HS-27A (cell line): Measurements from ENCODE around the gene LRP11.
"Not testable (repeated sequence)": the region's sequence is repeated elsewhere in the genome, so short reads cannot be mapped to it uniquely, and the experiment has no call there.

Source experiments
- DNase-seq: peaks from one replicate; pipeline ENCODE4 v3.0.0-alpha.2; 2012; ENCODE audit warnings: low read depth, missing footprints

LRP11 gene, protein sequence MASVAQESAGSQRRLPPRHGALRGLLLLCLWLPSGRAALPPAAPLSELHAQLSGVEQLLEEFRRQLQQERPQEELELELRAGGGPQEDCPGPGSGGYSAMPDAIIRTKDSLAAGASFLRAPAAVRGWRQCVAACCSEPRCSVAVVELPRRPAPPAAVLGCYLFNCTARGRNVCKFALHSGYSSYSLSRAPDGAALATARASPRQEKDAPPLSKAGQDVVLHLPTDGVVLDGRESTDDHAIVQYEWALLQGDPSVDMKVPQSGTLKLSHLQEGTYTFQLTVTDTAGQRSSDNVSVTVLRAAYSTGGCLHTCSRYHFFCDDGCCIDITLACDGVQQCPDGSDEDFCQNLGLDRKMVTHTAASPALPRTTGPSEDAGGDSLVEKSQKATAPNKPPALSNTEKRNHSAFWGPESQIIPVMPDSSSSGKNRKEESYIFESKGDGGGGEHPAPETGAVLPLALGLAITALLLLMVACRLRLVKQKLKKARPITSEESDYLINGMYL

DNA sequence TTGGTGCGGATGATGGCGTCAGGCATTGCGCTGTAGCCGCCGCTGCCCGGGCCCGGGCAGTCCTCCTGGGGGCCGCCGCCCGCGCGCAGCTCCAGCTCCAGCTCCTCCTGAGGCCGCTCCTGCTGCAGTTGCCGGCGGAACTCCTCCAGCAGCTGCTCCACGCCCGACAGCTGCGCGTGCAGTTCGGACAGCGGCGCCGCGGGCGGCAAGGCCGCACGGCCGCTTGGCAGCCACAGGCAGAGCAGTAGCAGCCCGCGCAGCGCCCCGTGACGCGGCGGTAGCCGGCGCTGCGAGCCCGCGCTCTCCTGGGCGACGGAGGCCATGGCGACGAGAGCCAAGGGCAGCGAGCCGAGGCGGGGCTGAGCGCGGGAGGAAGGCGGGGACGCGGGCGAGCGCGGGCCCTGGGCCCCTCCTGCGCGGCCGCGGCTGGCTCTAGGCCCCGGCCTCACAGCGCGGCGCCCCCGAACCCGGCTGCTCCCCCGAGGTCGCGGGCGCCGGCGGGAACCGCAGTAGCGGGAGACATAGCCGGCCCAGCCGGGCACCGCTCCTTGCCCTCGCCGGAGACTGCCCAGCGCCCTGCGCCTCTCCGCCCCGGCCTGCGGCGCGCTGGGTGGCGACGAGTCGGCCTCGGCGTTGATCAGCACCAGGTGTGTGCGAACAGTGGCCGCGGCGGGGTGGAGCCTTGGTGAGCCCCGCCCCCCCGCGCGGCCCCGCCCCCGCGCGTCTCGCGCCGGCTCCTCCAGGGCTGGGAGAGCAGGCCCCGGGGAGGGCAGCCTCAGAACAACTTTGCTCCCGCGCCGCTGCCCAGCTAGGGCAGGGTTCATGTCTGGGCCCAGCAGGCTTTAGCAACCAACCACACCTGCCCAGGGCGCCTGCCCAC, at the start of gene LRP11:
Gene LRP11, minus strand, starts transcription at position 662 of the 880 bp plus-strand sequence. Its CDS starts 339 bp downstream, at position 323.
- DNase-seq = peak; percentile 64

DNA sequence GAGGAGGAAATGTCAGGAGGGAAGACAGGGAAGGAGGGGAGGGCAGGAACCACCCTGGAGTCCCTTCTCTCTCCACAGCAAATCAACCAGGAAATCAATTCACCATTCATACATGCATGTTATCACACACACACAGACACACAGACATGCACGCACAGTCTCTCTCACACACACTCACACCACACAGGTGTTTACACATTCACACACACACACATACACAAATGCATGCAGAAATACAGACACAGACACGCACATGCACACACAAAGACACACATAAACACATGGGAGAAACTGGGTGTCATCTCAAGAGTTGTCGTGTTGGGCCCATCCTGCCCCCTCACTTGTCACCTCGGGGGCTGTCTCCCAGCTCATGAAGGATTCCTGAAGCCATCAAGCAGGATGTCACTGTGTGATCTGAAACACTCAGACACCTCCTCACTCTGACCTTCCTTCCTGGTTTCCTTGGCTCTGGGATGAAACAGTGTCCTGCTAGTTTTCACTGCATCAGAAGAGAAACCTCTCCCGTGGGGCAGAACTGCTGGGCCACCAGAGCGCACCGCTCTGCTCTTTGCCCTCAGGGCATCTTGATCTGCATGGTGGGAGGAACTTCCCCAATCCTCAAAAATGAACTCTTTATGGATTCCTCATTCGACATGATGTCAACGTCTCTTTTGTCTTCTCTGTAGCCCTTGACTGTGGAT, 49.5 kb upstream of the LRP11 start:
- DNase-seq = no peak

DNA sequence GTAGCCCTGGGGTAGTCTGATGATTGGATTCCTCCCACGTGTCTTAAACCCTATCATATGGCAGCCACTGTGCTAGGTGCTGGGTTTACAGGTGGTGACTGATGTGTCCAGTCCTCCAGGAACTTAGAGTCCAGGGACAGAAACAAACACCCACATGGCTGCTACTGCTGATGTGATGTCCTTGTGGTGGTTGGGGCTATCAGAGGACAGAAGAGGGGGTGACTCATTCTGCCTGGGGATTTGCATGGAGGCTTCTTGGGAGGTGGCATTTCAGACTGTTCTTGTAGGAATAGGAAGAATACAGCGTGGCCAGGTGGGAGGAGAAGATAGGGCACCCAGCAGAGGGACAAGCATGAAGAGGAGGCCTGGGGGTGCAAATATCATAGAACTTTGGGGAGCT, 48.9 kb upstream of the LRP11 start:
- no peak for DNase-seq

DNA sequence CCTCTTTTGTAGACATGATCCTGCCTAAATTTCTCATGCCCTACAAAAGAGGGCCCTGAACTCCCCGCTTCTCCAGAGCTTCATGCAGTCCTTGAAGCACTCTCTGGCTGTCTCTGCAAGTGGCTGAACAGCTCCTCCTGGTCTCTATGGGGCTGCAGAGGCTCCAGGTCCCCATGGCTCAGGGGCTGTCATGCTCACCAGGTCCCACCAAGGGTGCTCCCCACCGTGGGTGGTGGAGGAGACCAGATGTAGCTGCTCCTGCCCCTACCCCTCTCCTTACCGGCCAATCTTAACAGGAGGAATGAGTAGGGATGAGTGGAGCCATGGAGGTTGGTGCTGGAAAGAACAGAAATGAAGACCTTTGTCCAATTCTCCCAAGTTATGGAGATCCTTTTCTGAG, 48.5 kb upstream of the LRP11 start:
- DNase-seq = not testable (repeated sequence)

DNA sequence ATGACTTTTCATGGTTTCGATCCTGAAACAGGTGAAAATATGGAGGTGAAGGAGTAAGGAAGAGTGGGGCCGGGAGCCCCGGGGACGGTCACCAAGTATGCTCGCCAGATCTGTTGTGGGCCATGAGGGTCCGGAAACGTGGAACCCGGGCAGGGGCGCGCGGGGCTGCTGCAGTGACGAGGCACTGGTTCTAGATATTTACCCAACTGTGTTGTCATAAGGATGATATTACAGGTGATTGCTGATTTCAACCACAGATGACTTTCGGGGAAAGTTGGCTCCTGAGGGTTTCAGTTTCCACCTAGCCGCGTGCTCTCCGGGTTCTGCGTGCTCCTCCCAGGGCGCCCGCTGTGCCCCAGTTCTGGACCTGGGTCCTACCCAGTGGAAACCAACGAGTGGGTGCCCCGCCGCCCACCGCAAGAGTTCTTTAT, 46.6 kb upstream of the LRP11 start:
- no peak for DNase-seq

DNA sequence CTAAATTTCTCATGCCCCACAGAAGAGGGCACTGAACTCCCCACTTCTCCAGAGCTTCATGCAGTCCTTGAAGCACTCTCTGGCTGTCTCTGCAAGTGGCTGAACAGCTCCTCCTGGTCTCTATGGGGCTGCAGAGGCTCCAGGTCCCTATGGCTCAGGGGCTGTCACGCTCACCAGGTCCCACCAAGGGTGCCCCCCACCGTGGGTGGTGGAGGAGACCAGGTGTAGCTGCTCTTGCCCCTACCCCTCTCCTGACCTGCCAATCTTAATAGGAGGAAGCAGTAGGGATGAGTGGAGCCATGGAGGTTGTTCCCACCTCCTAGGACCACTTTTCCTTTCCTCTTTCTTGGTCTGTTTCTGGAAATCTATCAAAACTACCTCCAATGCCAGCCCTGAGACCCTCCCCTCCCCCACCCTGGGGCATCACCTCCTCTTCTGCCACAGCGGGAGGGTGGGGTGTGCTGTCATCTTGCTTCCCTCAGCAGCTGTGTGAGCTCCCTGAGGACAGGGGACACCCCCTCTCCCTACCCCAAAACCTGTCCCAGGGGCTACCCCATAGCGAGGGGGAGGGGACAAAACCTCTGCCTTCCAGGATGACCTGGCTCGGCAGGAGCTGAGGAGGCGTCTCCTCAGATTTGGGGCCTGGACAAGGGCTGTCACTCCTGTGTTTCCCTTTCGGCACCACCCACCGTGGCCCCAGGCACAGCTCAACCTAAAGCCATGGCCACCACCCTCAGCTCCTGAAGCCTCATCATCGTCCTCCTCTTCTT, 45.7 kb upstream of the LRP11 start:
- DNase-seq = no peak

DNA sequence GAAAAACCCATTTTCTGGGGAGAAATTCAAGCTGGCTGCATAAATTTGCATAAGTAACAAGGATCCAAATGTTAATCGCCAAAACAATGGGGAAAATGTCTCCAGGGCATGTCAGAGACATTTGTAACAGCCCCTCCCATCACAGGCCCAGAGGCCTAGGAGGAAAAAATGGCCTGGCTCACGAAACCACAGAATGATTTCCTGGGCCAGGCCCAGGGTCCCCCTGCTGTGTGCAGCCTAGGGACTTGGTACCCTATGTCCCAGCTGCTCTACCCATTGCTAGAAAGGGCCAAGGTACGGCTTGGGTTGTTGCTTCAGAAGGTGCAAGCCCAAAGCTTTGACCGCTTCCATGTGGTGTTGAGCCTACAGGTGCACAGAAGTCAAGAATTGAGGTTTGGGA, 44.3 kb upstream of the LRP11 start:
- DNase-seq = not testable (repeated sequence)

DNA sequence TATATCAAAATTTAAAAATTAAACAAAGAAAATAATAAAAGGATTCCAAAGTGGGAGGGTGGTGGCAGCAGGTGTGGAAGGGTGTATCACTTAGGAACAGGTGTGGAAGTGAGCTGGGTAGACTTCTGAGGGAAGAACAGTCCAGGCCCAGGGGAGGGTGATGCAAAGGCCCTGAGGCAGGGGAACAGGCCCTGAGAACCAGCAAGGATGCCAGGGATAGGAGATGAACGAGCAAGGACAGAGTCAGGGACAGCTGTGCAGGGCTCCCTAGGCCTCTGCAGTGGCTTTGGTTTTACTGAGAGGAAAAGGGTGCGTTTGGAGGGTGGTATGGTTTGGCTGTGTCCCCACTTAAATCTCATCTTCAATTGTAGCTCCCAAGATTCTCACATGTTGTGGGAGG, 43.2 kb upstream of the LRP11 start:
- DNase-seq = no peak

DNA sequence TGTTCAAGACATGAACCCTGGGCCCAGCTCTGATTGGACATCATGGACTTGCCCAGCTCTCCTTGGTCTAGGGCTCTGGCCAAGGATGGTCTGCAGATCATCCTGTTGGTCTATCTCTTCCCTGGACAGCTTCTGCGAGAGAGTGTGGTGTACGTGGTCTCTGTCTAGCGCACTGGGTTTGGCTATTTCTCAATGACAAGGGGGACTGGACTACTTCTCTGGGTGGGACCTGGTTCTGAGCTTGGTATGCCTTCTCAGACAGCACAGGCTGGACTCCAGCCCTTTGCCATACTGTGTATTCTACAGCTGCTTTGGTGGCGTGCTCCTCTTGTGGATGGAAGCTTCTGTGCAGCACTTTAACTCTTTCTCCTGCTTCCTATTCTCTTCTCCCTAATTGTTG, 42.2 kb upstream of the LRP11 start:
- no peak for DNase-seq

DNA sequence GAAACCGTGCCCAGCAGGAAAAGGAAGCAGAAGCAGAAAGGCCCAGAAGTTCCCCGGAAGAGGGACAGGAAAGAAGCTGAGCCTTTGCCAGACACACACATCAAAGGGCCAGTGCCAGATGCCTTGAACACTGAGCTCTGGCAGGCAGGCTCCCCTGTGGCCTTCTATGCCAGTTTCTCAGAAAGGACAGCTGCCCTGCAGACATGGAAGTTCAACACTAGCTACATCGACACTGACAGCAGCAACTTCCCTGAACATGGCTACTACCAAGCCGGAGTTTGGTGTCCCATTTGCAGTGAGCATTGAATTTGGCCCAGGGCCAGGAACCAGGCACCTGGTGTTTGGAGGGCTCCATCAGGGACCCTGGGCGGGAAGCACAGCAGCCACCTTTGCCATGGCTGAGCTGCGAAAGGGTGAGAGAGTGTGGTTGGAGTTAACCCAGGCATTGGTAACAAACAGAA, 41.8 kb upstream of the LRP11 start:
- DNase-seq = no peak

DNA sequence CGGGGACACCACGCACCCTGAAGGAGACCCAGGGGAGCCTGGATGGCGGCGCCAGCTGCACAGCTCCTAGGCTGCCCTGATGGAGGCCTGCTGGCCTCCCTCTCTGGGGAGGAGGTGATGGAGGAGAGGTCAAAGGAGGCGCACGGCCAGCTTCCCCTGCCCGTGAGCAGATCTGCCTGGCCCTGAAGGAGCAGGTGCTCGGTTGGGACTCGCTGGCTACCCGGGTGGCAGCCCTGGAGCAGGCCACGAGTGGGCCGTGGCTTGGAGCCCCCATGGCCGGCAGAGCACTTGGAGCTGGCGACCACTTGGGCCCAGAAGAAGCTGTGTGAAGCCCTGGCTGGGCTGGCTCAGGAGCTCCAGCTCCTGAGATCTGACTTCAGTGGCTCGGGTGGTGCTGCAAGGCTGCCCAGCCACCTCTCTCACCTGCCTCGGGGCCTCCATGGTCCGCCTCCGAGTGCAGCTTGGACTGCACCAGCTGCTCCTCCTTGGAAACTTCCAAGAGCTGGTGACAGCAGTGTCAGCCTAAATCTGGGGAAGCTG, 41.3 kb upstream of the LRP11 start:
- DNase-seq = no peak

DNA sequence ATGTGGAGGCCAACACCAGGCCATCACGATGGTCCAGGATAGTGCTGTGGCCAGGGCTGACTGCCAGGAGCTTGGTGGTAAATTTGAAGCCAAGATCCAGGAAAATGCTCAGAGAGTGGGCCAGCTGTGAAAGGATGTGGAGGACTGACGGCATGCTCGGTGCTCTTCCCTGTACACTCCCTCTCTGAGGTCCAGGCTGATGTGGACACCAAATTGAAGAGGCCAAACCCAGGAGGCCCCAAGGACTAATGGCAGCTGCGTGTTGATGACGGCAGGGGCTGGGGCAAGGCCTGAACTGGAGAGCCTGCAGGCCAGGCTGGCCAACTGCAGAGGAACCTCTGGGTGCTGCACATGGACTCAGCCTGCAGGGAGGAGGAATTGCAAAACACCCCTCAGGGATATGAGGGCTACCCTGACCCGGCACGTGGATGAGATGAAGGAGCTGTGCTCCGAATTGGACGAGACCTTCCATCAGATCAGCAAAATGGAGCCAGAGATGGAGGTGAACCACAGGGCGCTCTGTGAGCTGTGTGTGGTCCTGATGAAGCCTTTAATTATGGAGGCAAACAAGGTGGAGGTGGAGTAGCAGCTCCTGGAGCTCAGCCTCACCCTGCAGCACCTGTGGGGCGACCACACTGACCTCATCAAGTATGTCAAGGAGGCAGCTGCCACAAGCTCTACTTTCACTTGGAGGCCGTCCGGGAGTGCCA, 40.7 kb upstream of the LRP11 start:
- no peak for DNase-seq

DNA sequence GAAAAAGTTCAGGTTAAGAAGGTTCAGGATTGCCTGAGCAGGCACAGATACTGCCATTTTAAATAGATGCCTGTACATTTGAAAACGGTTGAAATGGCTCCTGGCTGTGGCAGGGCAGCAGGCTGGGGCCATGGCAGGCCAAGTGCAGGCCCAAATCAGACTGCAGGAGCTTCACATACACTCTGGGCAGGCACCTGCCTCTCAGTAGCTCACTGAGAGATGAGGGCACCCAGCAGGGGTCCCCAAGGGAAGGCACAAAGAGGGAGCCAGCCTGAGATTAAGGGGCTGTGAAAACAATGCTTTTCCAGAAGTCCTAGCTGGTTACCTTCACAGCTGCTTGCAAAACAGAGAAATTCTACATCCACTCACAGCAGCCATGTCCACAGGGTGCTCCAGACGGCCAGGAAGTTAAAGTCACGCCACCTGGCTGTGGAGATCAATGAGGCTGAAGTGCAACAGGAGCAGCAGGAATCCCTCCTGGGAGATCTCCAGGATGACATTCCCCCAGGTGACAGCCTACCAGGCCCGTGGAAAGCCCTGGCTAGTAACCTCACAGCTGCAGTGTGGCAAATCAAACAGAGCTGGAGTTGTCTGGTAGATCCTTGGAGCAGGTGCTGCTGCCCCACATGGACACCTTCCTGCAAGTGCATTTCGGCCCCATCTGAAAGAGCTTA, 39.9 kb upstream of the LRP11 start:
- DNase-seq = no peak

DNA sequence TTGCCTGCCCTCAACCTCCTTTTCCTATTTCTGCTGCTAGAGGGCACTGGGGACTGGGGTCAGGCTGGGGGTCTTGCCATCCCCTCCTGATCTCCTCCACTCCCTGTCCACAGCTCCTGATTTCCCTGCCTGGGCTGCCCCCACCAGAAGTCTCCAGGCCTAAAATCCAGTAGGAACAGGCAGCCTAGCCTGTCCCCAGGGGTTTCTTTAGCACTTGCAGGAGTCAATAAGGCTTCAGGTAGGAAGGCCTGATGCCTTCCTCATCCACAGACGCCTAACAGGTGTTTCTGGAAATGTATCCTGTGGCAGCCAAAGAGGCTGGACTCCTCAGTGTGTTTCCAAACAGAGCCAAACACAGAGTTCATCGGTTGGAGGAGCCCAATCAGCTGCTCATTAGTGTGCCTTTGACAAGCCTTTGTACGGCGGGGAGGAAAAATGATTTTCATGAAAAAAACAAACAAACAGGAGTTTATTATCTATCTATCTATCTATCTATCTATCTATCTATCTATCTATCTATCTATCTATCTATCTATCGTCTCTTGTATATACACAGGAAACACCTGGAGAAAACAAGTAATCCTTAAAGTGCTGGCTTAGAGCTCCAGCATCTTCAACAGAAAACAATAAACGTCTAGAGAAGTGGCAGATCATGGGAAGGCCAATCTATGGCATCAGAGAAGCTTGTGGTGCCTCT, 37.4 kb upstream of the LRP11 start:
- no peak for DNase-seq

DNA sequence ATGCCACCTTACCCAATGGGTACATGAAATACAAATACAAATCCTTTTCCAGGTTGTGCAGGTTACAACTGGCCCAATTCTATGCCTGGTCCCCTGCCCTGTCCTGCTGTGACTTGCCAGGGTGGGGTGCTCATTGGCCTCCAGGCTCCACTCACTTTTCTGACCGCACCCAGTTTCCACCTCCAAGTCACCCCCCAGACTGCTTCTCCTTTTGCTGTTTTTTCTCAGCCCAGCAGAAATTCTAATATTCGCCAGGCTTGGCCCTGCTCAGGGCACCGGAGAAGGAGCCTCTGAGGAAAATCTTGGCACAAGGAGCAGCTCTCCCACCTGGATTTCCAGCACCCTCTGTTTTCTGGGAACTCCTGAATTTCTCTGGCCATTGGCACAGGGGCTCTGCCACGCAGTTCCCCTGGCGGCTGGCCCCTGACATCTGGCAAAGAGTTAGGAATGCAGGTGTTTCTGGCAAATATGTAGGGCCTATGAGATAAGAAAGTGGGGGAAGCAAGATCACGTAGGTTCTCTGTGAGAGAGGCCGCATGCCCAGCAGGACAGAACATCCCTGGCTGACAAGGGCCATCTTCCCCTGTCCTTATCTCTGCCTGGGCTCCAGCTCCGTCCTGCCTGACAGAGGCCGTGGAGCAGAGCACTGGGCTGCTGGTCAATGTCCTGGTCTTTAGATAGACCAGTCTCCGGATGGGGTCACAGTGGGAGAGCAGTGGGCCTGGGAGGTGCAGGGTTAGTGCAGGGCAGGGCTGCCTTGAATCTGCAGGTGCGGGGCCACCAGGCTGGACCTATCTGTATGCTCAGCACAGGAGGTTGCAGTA, 36.7 kb upstream of the LRP11 start:
- no peak for DNase-seq

DNA sequence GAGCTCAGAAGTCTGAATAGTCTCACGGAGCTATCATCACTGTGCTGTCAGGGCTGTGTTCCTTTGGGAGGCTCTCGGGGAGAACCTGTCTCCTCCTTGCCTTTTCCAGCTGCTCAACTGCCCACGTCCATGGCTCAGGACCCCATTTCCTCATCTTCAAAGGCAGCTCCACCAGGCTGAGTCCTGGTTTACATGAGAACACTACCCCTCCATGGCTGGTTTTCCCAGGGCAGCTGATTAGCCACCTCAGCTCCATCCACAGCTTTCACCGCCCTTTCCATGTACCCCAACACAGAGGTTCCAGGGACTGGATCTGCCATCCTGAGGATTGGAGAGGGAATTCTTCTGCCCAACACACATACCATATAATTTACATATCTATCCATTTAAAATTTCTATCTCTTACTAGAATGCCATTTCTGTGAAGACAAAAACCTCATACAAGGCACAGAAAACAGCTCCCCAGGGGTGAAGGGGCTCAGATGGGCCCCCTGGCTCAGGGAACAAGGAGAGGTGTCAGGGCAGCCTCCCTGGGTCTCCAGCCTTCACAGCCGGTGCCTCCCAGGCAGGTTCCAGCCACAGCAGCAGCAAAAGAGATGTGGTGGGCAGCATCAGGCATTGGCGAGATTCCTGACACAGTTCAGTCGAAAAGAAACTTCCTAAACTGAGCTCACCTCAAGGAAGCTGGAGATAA, 35.9 kb upstream of the LRP11 start:
- no peak for DNase-seq

DNA sequence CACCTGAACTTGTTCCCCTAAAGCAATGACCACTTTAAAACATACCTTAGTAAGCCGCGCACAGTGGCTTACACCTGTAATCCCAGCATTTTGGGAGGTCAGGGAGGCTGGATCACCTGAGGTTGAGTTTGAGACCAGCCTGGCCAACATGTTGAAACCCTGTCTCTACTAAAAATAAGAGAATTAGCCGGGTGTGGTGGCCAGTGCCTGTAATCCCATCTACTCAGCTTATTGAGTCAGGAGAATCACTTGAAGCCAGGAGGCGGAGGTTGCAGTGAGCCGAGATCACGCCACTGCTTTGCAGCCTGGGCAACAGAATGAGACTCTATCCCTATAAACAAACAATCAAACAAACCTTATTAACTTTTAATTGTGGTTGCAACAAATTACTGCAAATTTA, 35.3 kb upstream of the LRP11 start:
- no peak for DNase-seq

DNA sequence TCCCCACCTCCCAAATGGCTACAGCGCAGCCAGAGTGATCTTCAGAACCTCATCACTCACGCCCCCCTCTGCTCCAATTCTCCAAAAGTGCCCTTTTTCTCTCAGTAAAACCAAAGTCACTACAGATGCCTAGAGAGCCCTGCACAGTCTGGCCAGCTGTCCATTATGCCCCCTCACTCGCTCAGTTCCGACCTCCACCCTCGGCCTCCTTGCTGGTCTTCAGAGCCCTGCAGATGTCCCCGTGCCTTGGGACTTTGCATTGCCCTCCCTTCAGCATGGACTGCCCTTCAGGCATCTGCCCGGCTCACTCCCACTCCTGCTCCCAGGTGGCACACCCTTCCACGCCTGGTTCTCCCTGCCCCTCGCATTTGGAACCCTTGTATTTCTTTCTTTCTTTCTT, 34.8 kb upstream of the LRP11 start:
- DNase-seq = no peak
